NOMO-1 (cell line): ENCODE data around the gene FAM234A.
"Not testable (repeated sequence)": the region's sequence is repeated elsewhere in the genome, so short reads cannot be mapped to it uniquely, and the experiment has no call there.

Experiments used
- DNase-seq, 2 experiments: peaks; one replicate each; lab custom pipeline; 2025; ENCODE audit not compliant: unreplicated experiment in 2 of 2; lab: John Stamatoyannopoulos, UW

FAM234A gene

GRCh38 chr16:264440-264951, 29.9 kb downstream of the FAM234A start:
- no peak for DNase-seq

- no peak for DNase-seq
These were observed 30.4 kb downstream of the FAM234A start for GRCh38 chr16:265002-265529.

GRCh38 chr16:265711-266110, 31.1 kb downstream of the FAM234A start:
- DNase-seq: no peak

- no peak for DNase-seq
These were observed 31.9 kb downstream of the FAM234A start for GRCh38 chr16:266258-267164.

GRCh38 chr16:267562-267961, 32.9 kb downstream of the FAM234A start:
- DNase-seq: not testable (repeated sequence)

- no peak for DNase-seq
These were observed 33.8 kb downstream of the FAM234A start for GRCh38 chr16:268141-269053.

GRCh38 chr16:269061-269796, 34.6 kb downstream of the FAM234A start:
- no peak for DNase-seq

GRCh38 chr16:270381-271255, 36.0 kb downstream of the FAM234A start:
- DNase-seq: no peak

GRCh38 chr16:272633-273546, 38.3 kb downstream of the FAM234A start:
- DNase-seq: no peak

- DNase-seq: no peak
These were observed 39.2 kb downstream of the FAM234A start for GRCh38 chr16:273547-274421.

GRCh38 chr16:275041-275641, 40.5 kb downstream of the FAM234A start:
- DNase-seq: no peak

GRCh38 chr16:275786-276232, 41.2 kb downstream of the FAM234A start, which contains the start of gene RGS11:
Gene RGS11, minus strand, starts transcription at chr16:275944. Its CDS starts 33 bp downstream, at chr16:275911.
- no peak for DNase-seq

- DNase-seq: no peak
These were observed 41.9 kb downstream of the FAM234A start for GRCh38 chr16:276426-277077.

- peak in 1 of 2 experiments; percentile 12 for DNase-seq
These were observed 44.3 kb downstream of the FAM234A start for GRCh38 chr16:278863-279366.

- DNase-seq: no peak
These were observed 44.9 kb downstream of the FAM234A start for GRCh38 chr16:279531-279930.

GRCh38 chr16:280005-280460, 45.4 kb downstream of the FAM234A start:
- DNase-seq: no peak
